ENCODE measurements around the gene MACROD2.

Gene MACROD2

GRCh38 chr20:15253431-15253830 is 1258.1 kb downstream of the MACROD2 start:
- DNase-seq, result no peak

- DNase-seq, result no peak
Measured at GRCh38 chr20:15256676-15257568, 1261.6 kb downstream of the MACROD2 start.

- no peak for DNase-seq
Measured at GRCh38 chr20:15257569-15257870, 1262.2 kb downstream of the MACROD2 start.

- DNase-seq, result peak; percentile 8
Measured at GRCh38 chr20:15265581-15266309, 1270.4 kb downstream of the MACROD2 start.

GRCh38 chr20:15267935-15268334 is 1272.6 kb downstream of the MACROD2 start:
- DNase-seq, result no peak

- DNase-seq, result no peak
Measured at GRCh38 chr20:15278041-15278440, 1282.7 kb downstream of the MACROD2 start.

GRCh38 chr20:15287329-15287728 is 1292.0 kb downstream of the MACROD2 start:
- DNase-seq, result no peak

- no peak for DNase-seq
Measured at GRCh38 chr20:15288106-15288505, 1292.8 kb downstream of the MACROD2 start.

GRCh38 chr20:15289337-15289736 is 1294.0 kb downstream of the MACROD2 start:
- DNase-seq, result no peak

- DNase-seq, result no peak
Measured at GRCh38 chr20:15292405-15292804, 1297.1 kb downstream of the MACROD2 start.

- no peak for DNase-seq
Measured at GRCh38 chr20:15296422-15296821, 1301.1 kb downstream of the MACROD2 start.

- DNase-seq, result no peak
Measured at GRCh38 chr20:15297059-15297875, 1302.0 kb downstream of the MACROD2 start.

- no peak for DNase-seq
Measured at GRCh38 chr20:15302075-15302474, 1306.8 kb downstream of the MACROD2 start.

- DNase-seq, result no peak
Measured at GRCh38 chr20:15310361-15310760, 1315.0 kb downstream of the MACROD2 start.

- DNase-seq, result no peak
Measured at GRCh38 chr20:15316556-15316955, 1321.2 kb downstream of the MACROD2 start.

GRCh38 chr20:15317546-15318232 is 1322.4 kb downstream of the MACROD2 start:
- DNase-seq, result no peak

GRCh38 chr20:15318682-15319081 is 1323.4 kb downstream of the MACROD2 start:
- DNase-seq, result no peak

- DNase-seq, result no peak
Measured at GRCh38 chr20:15319439-15319838, 1324.1 kb downstream of the MACROD2 start.

- no peak for DNase-seq
Measured at GRCh38 chr20:15320941-15321340, 1325.6 kb downstream of the MACROD2 start.

GRCh38 chr20:15327123-15327522 is 1331.8 kb downstream of the MACROD2 start:
- no peak for DNase-seq

GRCh38 chr20:15328084-15328483 is 1332.8 kb downstream of the MACROD2 start:
- no peak for DNase-seq

- DNase-seq, result no peak
Measured at GRCh38 chr20:15332711-15333160, 1337.4 kb downstream of the MACROD2 start.

- no peak for DNase-seq
Measured at GRCh38 chr20:15333170-15333569, 1337.9 kb downstream of the MACROD2 start.
